OCI-LY1 (cell line): Measurements from ENCODE around the gene MAML2.

Experiments
- EZH2 ChIP-seq: fragments of 200-600 bp; sonication (generic), shearing (Covaris generic); IDR thresholded peaks from 2 replicates; pipeline ENCODE4 v1.8.0; 2017; ENCODE audit warnings: borderline replicate concordance, mixed run types, mild to moderate bottlenecking, antibody characterized with exemption, low read length, moderate library complexity, mixed read lengths
- TF ChIP-seq, protein P1 (sequence below): fragments of 200-600 bp; sonication (generic), shearing (Covaris generic); IDR thresholded peaks from 2 replicates; pipeline ENCODE4 v1.5.1; 2017; ENCODE audit warnings: mild to moderate bottlenecking, antibody characterized with exemption, low read length, moderate library complexity, mixed read lengths

DNA sequence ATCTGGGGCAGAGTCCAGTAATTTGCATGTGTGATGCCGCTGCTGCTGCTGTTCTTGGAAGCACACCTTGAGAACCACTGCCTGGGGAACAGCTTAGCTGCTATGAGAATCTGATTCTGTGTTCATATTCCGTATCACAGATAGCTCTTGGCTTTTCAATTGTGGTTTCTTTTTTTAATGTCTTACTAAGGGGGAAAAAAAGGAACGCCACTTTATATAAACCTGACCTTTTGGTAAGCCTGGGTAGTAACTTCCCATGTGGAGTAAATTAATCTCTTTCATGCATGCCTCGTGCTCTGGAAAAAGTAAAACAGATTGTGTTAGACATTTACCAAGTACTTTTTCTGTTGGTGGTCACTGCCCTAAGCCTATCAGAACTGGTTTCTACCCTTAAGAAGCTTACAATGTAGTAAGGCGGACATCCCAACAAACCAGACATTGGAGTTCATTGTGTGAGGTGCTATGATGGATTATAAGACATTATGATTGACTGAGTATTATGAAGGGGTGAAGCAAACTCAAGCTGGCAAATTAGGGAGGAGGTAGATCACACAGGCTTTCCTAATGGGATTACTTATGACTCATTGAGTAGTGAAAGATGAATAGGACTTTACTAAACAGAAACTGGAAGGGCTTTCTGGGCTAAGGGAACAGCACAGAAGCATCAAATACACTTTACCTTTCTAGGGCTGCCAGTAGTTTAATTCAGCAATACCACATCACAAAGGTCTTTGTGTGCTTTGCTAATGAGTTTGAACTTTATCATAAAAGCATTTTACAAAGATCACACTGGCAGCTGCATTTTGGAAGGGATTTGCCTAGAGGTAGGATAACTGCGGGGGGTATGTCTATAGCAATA lies 64.7 kb downstream of the MAML2 start:
- TF ChIP-seq, protein P1, sequence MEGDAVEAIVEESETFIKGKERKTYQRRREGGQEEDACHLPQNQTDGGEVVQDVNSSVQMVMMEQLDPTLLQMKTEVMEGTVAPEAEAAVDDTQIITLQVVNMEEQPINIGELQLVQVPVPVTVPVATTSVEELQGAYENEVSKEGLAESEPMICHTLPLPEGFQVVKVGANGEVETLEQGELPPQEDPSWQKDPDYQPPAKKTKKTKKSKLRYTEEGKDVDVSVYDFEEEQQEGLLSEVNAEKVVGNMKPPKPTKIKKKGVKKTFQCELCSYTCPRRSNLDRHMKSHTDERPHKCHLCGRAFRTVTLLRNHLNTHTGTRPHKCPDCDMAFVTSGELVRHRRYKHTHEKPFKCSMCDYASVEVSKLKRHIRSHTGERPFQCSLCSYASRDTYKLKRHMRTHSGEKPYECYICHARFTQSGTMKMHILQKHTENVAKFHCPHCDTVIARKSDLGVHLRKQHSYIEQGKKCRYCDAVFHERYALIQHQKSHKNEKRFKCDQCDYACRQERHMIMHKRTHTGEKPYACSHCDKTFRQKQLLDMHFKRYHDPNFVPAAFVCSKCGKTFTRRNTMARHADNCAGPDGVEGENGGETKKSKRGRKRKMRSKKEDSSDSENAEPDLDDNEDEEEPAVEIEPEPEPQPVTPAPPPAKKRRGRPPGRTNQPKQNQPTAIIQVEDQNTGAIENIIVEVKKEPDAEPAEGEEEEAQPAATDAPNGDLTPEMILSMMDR, result no peak
- TF ChIP-seq EZH2, result no peak
